ENCODE measurements around the gene LYSMD3.

The LYSMD3 gene

GRCh38 chr5:90549223-90549622 is 19.8 kb upstream of the LYSMD3 start:
- no peak for DNase-seq

- DNase-seq, result no peak
Measured at GRCh38 chr5:90548069-90548593, 18.7 kb upstream of the LYSMD3 start.

DNA sequence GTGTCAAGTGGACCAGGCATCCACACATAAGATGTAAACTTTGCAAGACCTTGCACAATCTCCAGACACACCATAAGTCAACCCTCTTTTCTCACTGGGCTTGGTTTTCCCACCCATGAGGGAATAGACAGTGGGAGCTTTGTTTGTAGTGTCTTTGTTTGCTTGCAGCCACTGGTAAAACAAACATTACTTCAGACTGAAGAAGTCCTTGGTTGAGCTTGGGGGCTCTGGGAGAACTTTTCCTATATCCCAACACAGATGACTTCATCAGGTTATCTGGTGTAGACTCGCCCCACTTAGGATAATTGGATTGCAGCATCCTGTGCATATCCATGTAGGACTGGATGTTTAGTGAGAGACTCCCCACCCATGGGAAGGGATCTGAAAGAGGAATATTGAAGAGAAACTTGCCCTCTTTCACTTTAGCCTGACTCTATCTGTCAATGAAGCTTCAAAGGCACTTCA is 17.7 kb upstream of the LYSMD3 start:
- no peak for DNase-seq

- DNase-seq, result no peak
Measured at GRCh38 chr5:90546216-90546837, 16.9 kb upstream of the LYSMD3 start.

GRCh38 chr5:90545511-90545910 is 16.1 kb upstream of the LYSMD3 start:
- DNase-seq, result no peak

- no peak for DNase-seq
Measured at GRCh38 chr5:90542827-90543519, 13.6 kb upstream of the LYSMD3 start.

GRCh38 chr5:90534922-90535321 is 5.5 kb upstream of the LYSMD3 start:
- no peak for DNase-seq

DNA sequence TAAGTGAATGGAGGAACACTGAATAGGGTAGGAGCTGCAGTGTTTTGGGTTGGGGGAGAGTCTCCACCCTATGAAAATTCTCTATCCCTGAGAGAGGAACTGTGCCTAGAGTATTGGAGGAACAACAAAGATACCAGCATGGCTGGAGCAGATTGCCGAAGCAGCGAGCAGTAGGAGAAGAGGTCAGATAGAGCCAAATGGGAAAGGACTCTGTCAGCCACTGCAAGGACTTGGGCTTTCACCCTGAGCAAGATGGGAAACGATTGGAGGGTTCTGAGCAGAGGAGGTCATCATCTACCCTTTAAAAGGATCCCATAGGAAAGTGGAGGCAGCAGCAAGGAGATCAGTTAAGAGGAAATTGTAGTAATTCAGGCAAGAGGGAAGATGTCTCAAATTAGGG is 4.4 kb upstream of the LYSMD3 start:
- no peak for DNase-seq

DNA sequence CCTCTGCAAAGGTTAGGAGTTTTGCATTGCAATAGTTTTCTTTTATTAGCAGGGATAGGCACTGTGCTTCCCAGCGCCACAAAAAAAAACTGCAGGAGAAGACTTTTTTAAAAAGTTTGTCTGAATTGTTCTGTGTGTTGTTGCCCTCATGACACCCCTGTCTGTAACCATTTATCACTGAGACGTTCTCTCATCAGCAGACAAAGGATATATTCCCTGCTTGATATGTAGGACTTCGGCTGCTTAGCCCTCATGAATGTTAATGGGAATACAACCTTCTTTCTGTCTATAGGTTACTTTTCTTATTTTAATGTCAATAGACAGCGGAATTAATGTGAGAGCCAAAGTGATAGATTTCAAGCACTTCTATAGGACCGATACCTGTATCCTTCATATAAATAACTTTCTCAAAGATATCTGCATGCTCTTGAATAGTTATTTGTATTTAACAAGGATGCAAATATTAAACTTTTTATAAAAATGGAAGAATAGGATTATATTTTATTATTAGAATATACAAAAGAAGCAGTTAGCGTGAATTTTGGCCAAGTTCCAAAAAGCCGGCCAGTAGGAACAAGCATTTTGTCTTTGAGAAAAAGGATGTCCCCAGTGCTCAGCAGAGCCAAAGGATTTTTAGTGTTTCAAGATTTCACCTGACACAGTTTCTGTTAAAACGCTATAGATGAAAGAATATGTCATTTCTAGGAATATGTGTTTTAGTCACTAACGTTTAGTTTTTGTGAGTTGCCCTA is 1.5 kb upstream of the LYSMD3 start:
- DNase-seq, result no peak

- no peak for DNase-seq
Measured at GRCh38 chr5:90529939-90530677, 724 bp upstream of the LYSMD3 start.

- no peak for DNase-seq
Measured at GRCh38 chr5:90528601-90529193, 687 bp downstream of the LYSMD3 start.

DNA sequence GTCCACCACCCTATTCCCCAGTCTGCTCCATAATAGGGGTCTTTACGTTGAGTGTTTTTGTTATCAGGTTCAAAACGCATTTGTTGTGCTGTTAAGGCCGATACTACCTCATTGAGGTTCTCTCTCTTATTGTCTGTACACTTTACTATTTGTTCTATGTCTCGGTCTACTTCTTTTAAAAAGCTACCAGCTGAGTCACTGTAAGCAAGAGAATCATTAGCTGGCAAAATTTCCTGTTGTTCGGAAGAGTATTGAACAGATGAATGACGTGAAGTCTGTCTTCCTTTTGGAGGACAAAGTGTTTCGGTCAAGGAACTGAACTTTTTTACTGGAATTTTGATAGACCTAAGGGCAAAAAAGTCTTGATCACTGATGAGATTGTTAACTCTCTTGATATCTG is 10.3 kb downstream of the LYSMD3 start:
- no peak for DNase-seq

- DNase-seq, result no peak
Measured at GRCh38 chr5:90518661-90519060, 10.7 kb downstream of the LYSMD3 start.

DNA sequence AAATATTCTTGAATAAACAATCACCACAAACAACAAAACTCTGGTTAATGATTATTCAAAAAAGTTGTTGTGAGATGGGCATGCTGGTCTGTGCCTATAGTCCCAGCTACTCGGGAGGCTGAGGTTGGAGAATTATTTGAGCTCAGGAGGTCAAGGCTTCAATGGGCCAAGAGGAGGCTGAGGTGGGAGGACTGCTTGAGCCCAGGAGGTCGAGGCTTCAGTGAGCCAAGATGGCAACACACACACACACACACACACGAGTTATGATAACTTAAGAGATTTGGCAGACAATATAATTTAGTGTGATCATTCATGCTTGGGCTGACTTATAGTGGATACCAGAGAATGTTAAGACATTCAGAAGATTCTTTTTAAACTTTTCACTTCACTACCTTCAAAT is 14.9 kb downstream of the LYSMD3 start:
- no peak for DNase-seq

DNA sequence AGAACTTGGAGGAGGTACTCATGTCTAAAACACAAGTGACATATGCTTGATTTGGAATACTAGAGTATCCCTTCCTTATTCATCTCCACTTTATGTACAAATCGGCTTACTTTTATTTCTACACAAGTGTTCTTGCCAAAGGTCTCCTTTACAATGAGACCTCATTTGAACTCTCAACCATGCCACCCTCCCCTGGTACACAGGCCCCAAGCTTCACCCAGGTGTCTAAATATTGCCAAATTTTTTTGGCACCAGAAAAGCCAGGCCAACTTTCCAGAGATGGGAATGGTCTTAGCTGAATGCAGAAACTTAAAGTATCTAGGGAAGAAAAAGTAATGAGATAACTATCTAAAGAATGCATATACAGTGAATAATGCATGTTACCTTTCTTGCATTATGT is 18.9 kb downstream of the LYSMD3 start:
- no peak for DNase-seq

DNA sequence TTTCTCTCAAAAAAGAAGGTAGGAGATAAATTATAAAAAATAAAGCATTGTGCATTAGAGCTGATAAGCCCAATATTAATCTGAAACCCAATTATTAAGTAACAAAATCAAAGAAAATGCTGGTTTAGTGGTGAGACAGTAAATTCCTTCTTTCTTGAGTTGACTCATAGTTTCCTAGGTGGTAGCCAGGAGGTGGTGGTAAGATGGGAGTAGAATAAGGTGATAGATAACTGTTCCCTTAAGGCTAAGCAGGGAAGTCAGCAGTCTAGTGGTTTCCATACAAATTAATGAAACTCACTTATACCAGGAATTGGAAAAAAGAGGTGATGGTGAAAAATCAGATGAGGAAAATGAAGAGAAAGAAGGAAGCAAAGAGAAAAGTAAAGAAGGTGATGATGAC is 23.2 kb downstream of the LYSMD3 start:
- DNase-seq, result no peak

- DNase-seq, result no peak
Measured at GRCh38 chr5:90504743-90505142, 24.6 kb downstream of the LYSMD3 start.

DNA sequence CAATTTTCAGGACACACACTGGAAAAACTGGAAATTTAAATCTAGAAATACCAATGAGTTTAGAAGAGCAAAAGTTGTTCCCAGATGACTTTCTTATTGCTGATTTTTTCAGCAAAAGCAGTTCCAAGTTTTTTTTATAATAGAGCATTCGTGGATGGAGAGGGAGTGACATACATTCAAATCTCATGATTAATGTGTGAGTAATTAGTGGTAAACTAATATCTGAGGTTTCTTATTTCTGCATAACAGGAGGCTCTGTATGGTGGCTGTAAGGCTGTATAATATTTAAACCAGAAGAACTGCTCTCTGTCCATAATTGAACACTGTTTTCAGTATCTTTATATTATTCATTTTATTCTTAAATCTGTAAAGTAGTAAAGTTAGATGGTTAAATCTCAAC is 25.8 kb downstream of the LYSMD3 start:
- DNase-seq, result no peak

GRCh38 chr5:90495146-90495545 is 34.2 kb downstream of the LYSMD3 start:
- no peak for DNase-seq

DNA sequence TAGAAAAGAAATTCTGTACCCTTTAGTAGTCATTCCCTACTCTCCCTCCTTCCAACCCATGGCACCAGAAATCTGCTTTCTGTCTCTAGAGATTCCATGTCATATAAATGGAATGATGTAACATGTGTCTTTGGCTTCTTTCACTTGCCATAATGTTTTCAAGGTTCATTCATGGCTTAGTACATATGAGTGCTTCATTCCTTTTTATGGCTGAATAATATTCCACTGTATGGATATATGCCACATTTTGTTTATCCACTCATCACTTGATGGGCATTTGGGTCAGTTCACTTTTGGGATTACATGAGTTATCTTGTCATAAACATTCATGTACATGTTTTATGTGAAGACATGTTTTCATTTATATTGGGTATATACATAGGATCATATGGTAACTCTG is 35.3 kb downstream of the LYSMD3 start:
- no peak for DNase-seq

- DNase-seq, result no peak
Measured at GRCh38 chr5:90488791-90489190, 40.6 kb downstream of the LYSMD3 start.

DNA sequence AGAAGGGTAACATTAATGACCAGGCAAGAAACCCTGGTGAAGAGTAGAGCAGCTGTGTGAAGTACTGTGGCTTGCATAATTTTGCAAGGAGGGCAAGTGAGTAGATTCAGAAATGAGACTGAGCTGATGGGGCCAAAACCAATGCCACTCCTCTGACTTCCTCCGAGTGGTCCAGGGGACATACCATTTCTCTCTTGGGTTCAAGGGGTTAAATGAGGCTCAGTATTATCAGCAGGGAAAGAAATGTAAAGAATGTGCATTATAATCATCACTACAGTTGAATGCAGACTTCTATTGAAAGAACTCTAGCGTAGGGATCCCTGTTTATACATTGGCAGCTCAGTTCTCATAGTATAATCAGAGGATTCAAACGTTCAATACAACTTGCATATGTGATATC is 44.8 kb downstream of the LYSMD3 start:
- DNase-seq, result no peak

Measured in right kidney (tissue), 1 donor.